Tibial nerve (tissue), 4 donors: Measurements from ENCODE around the gene DEK.

Experiments
- CTCF ChIP-seq, 5 experiments: fragments of 200-600 bp in 3 of 5; fragments of 450-650 bp in 2 of 5; sonication (generic) in 3 of 5; IDR thresholded peaks; one replicate each; pipeline ENCODE4 v1.5.1; 2016 to 2019; ENCODE audit warnings: antibody characterized with exemption in 5 of 5, mild to moderate bottlenecking in 3 of 5, moderate library complexity in 2 of 5
- EP300 ChIP-seq, 2 donors: sonication (generic); formaldehyde crosslinking; IDR thresholded peaks; one replicate each; pipeline ENCODE4 v1.6.1; 2017; ENCODE audit warnings: antibody characterized with exemption in 2 of 2, mild to moderate bottlenecking in 1 of 2

DNA sequence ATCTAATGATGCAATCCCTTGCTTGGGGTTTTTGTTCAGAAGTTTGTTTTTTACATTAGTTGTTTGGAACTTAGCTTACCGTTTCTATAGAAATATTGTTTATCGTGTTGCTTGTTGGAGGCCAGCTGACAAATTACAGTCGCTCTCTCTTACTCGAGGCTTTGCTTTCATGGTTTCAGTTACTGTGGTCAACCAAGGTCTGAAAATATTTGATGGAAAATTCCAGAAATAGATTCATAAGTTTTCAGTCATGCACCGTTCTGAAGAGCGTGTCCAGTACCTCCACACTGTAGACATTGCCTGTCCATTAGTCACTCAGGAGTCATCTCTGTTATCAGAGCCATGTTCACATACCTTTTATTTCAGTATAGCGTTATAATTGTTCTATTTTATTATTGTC, 47.9 kb downstream of the DEK start:
- TF ChIP-seq EP300 (IDR thresholded peaks at IDR 0.05) (no peak), CTCF (IDR thresholded peaks at IDR 0.05) (no peak)
